OCI-LY7 (cell line): Measurements from ENCODE around the gene TMEM43. TPM values are rescaled to one million over a fixed set of nuclear protein-coding genes. Genes with fewer than 3 reads are reported as not detected.

Source experiments
- BruUV-seq: library from RNA; stranded (reverse); fragments of 400-500 nt; replicated peaks from 2 replicates; lab custom pipeline; 2021; lab: Mats Ljungman, UMichigan
- CTCF ChIA-PET: fragments of 300-600 bp; sonication (Branson Sonifier 250); formaldehyde crosslinking; loops from one replicate; lab custom pipeline; 2022; ENCODE audit warnings: antibody characterized with exemption; ENCODE audit not compliant: unreplicated experiment; lab: Charles Lee
- POLR2A ChIA-PET: fragments of 300-600 bp; sonication (Branson Sonifier 250); formaldehyde crosslinking; loops from one replicate; lab custom pipeline; 2022; ENCODE audit warnings: antibody characterized with exemption; lab: Charles Lee
- DNase-seq: peaks from one replicate; pipeline ENCODE4 v3.0.0-alpha.2; 2015; ENCODE audit warnings: low spot score
- H2AFZ ChIP-seq: fragments of 200-600 bp; sonication (generic), shearing (Covaris generic); 2 replicates; pipeline ENCODE4 v1.6.1; 2014; ENCODE audit warnings: mild to moderate bottlenecking, antibody characterized with exemption, low read length, moderate library complexity
- H3K27ac ChIP-seq: fragments of 200-600 bp; sonication (generic); 2 replicates; pipeline ENCODE4 v1.5.1; 2014; ENCODE audit warnings: mixed run types, low read depth, mild to moderate bottlenecking, moderate library complexity, low read length, inconsistent platforms; ENCODE audit not compliant: poor library complexity, severe bottlenecking
- H3K36me3 ChIP-seq: fragments of 200-600 bp; sonication (generic); 2 replicates; pipeline ENCODE4 v1.6.1; 2014; ENCODE audit warnings: mild to moderate bottlenecking, antibody characterized with exemption, low read length, moderate library complexity, mixed read lengths; ENCODE audit not compliant: insufficient read depth
- H3K4me1 ChIP-seq: fragments of 200-600 bp; sonication (generic); 2 replicates; pipeline ENCODE4 v1.5.1; 2014; ENCODE audit warnings: mild to moderate bottlenecking, low read length; ENCODE audit not compliant: insufficient read depth, poor library complexity, severe bottlenecking
- H3K4me2 ChIP-seq: fragments of 200-600 bp; sonication (generic); 2 replicates; pipeline ENCODE4 v1.6.1; 2014; ENCODE audit warnings: mild to moderate bottlenecking, low read length
- H3K4me3 ChIP-seq: fragments of 200-600 bp; sonication (generic); 2 replicates; pipeline ENCODE4 v1.5.1; 2014; ENCODE audit warnings: mild to moderate bottlenecking, low read depth, low read length; ENCODE audit not compliant: poor library complexity, severe bottlenecking
- H3K79me2 ChIP-seq: fragments of 200-600 bp; sonication (generic); 2 replicates; pipeline ENCODE4 v1.6.1; 2016; ENCODE audit warnings: low read depth, mild to moderate bottlenecking, low read length, moderate library complexity, mixed read lengths; ENCODE audit not compliant: insufficient read depth
- H3K9me2 ChIP-seq: fragments of 200-600 bp; sonication (generic); 2 replicates; pipeline ENCODE4 v1.6.1; 2016; ENCODE audit warnings: mild to moderate bottlenecking, low read length, mixed read lengths; ENCODE audit not compliant: insufficient read depth
- H3K9me3 ChIP-seq: fragments of 200-600 bp; sonication (generic); 2 replicates; pipeline ENCODE4 v1.6.1; 2014; ENCODE audit warnings: mild to moderate bottlenecking, mixed run types, low read length, mixed read lengths
- H4K20me1 ChIP-seq: fragments of 200-600 bp; sonication (generic); 2 replicates; pipeline ENCODE4 v1.6.1; 2014; ENCODE audit warnings: mild to moderate bottlenecking, antibody characterized with exemption, low read length, moderate library complexity, mixed read lengths; ENCODE audit not compliant: insufficient read depth
- CTCF ChIP-seq: fragments of 200-600 bp; sonication (generic); conservative IDR thresholded peaks from 2 replicates; pipeline ENCODE4 v1.5.1; 2014; ENCODE audit warnings: mild to moderate bottlenecking, antibody characterized with exemption, low read length, moderate library complexity, mixed read lengths
- EZH2phosphoT487 ChIP-seq: fragments of 200-600 bp; sonication (generic); IDR thresholded peaks from 2 replicates; pipeline ENCODE4 v1.6.1; 2018; ENCODE audit warnings: low read depth, borderline replicate concordance, mild to moderate bottlenecking, mixed run types, antibody characterized with exemption, low read length, moderate library complexity, mixed read lengths
- intact Hi-C: fragments of 100-400 bp; cut with micrococcal nuclease; formaldehyde crosslinking; loops from one replicate; pipeline ENCODE4 v1.10.0; 2022; ENCODE audit not compliant: unreplicated experiment
- total RNA-seq, 2 experiments: library from RNA; depleted of rRNA in 1 of 2; stranded (reverse); fragments of >200 nt in 1 of 2; shearing (Covaris generic) in 1 of 2; gene quantifications; 2 replicates each; pipeline ENCODE4 v1.2.3, GENCODE V29; 2014 to 2022

The TMEM43 gene
- total RNA-seq, 2 experiments from 2014 or later = 19.7 to 22.2 TPM

- Histone ChIP-seq H3K4me2 (no peak overlapping the region), H3K9me3 (no peaks in the 10 kb centered on the region), H3K4me1 (peaks cover 31% of the 10 kb centered on the region), H3K4me3 (no peak overlapping the region), H3K27ac (no peak overlapping the region), H3K79me2 (peaks cover 51% of the 10 kb centered on the region), H2AFZ (no peak overlapping the region), H3K36me3 (peaks cover 55% of the 10 kb centered on the region), H4K20me1 (no peaks in the 10 kb centered on the region), H3K9me2 (no peaks in the 10 kb centered on the region)
- no peak for DNase-seq
- BruUV-seq = no TSS peak
- no peak for TF ChIP-seq EZH2phosphoT487
- TF ChIP-seq CTCF = no peak
- POLR2A ChIA-PET = interaction anchor here (1.4 kb wide), 1 partner anchor 29 kb away, joined by 4 read pairs; no protein-coding TSS in a partner anchor
- intact Hi-C loops = loop anchor here (5.0 to 10.0 kb wide), 3 partner anchors 225 to 825 kb away; partner anchors contain the start of gene NR2C2
- CTCF ChIA-PET = no interaction called here
Measured at GRCh38 chr3:14121859-14122258, 3.0 kb upstream of the TMEM43 start.

- peak overlapping the region; percentile 93 for H3K4me3 ChIP-seq
Measured at GRCh38 chr3:14122301-14122700, 2.6 kb upstream of the TMEM43 start.

More at GRCh38 chr3:14122301-14122700, 2.6 kb upstream of the TMEM43 start:
- H3K79me2 ChIP-seq = peaks cover 52% of the 10 kb centered on the region
- no peaks in the 10 kb centered on the region for H3K9me2 ChIP-seq
- no peak overlapping the region for H2AFZ ChIP-seq
- no peaks in the 10 kb centered on the region for H3K9me3 ChIP-seq
- H4K20me1 ChIP-seq = no peaks in the 10 kb centered on the region
- peaks cover 51% of the 10 kb centered on the region for H3K36me3 ChIP-seq
- TF ChIP-seq CTCF (no peak), EZH2phosphoT487 (no peak)
- POLR2A ChIA-PET = interaction anchor here (0.7 to 1.0 kb wide), 2 partner anchors 19 to 273 kb away, joined by 3 to 4 read pairs; no protein-coding TSS in a partner anchor
- H3K4me2 ChIP-seq = peak overlapping the region; percentile 84
- peak overlapping the region; percentile 2 for H3K27ac ChIP-seq
- DNase-seq = no peak
- H3K4me1 ChIP-seq = peaks cover 31% of the 10 kb centered on the region
- CTCF ChIA-PET = interaction anchor here (1.3 kb wide), 1 partner anchor 57 kb away, joined by 3 read pairs; the partner anchor contains the start of genes LSM3 and XPC
- BruUV-seq = no TSS peak
- intact Hi-C loops = loop anchor here (5.0 to 10.0 kb wide), 3 partner anchors 225 to 825 kb away; partner anchors contain the start of gene NR2C2
